ENCODE results near the gene ATP6V1F.

ATP6V1F gene, protein sequence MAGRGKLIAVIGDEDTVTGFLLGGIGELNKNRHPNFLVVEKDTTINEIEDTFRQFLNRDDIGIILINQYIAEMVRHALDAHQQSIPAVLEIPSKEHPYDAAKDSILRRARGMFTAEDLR

GRCh38 chr7:128862571-128863432 is at the start of gene ATP6V1F:
Gene ATP6V1F (plus strand): TSS chr7:128862856. CDS start chr7:128862905, 49 bp downstream.
- DNase-seq = peak; percentile 96

GRCh38 chr7:128814499-128814898 is 48.2 kb upstream of the ATP6V1F start:
- DNase-seq = peak; percentile 59

- peak; percentile 69 for DNase-seq
Measured at GRCh38 chr7:128815289-128815942, 47.2 kb upstream of the ATP6V1F start.

DNA sequence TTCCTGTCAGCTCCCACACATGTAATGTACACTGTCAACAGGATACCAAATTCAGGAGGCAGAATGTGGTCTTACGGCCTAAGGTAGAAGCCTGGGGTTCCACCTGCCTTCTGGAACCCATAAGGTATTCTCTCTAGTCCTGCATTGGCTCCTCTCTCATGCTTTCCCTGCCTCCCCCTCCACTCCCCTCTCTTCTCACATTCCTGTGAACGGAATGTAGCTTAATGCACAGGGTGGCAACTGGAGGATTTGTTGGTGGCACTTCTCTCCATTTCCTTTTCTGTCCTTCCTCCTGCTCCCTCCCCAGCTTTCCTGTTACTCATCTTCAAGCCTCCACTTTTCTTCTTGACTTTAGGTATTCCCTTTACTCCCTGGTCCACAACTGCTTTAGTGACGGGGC is 44.0 kb upstream of the ATP6V1F start:
- no peak for DNase-seq

DNA sequence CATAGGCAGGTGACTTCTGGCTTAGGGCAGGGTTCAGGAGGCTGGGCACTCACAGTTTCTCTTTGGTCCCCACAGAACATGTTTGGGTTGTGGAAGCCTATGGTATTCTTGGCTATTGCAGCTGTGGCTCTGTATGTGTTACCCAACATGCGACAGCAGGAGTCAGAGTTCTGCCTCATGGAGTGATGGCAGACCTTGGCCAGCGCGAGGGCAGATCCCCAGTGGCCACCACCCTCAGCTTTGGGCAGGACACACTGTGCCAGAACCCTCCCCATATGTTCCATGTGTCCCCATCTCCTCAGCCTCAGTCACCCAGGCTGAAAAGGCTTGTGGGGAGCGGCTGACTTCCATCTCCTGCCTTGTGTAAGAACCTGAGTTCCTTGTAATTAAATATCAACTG is 40.9 kb upstream of the ATP6V1F start:
- no peak for DNase-seq

DNA sequence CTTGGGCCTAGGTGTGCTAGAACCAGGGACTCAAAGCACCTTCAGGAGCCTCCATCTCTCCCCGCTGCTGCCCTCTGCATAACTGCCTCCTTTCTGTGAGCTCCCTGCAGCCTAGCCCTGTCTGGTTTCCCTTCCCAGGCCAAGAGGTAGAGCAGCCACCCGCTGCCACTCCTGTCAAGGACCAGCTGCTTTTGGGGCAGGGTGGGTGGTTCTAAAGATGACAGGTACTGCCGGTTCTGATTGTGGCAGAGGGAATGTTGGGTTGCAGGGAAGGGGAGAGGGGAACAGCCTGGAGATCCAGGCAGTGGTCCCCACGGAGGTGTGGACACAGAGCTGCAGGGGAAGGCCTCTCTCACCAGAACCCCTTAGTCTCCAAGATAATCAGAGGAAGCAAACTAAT is 36.1 kb upstream of the ATP6V1F start:
- no peak for DNase-seq

DNA sequence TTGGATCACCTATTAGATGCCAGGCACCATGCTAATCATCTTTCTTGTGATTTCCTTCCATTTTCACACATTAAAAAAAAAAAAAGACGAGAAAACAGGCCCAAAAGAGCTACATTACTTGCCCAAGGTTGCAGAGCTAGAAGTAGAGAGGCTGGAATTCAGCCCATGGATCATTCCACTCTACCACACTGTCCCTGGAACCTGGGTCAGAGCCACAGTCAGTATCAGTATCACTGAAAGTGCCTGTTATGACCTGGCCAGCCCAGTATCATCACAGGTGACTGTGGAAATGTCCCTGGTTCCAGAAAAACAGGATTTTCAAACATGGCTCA is 35.8 kb upstream of the ATP6V1F start:
- no peak for DNase-seq

- DNase-seq = no peak
Measured at GRCh38 chr7:128827248-128827958, 35.3 kb upstream of the ATP6V1F start.

- DNase-seq = no peak
Measured at GRCh38 chr7:128827971-128828711, 34.5 kb upstream of the ATP6V1F start.

- DNase-seq = no peak
Measured at GRCh38 chr7:128829391-128830166, 33.1 kb upstream of the ATP6V1F start.

DNA sequence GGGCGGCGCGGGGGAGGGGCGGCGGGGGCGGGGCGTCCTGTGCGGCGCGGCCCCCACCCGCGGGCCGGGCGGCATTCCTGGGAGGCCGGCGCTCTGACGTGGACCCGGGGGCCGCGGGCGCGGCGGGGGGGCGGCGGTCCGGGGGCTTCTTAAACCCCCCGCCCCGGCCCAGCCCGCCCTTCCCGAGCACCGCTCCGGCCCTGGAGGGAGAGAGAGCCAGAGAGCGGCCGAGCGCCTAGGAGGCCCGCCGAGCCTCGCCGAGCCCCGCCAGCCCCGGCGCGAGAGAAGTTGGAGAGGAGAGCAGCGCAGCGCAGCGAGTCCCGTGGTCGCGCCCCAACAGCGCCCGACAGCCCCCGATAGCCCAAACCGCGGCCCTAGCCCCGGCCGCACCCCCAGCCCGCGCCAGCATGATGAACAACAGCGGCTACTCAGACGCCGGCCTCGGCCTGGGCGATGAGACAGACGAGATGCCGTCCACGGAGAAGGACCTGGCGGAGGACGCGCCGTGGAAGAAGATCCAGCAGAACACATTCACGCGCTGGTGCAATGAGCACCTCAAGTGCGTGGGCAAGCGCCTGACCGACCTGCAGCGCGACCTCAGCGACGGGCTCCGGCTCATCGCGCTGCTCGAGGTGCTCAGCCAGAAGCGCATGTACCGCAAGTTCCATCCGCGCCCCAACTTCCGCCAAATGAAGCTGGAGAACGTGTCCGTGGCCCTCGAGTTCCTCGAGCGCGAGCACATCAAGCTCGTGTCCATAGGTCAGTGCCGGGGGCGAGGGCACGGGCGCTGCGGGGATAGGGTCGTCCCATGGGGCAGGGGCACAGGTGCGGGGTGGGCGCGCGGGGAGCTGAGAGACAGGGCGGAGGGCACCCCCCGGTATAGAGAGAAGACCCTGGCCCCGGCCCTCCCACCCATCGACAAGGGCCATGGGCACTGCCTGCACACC is 32.2 kb upstream of the ATP6V1F start, which contains the start of gene FLNC:
TSS of gene FLNC (plus strand) at position 176 of the 947 bp plus-strand sequence. CDS start at position 408, 232 bp downstream.
- DNase-seq = no peak

- no peak for DNase-seq
Measured at GRCh38 chr7:128831178-128831993, 31.3 kb upstream of the ATP6V1F start.

DNA sequence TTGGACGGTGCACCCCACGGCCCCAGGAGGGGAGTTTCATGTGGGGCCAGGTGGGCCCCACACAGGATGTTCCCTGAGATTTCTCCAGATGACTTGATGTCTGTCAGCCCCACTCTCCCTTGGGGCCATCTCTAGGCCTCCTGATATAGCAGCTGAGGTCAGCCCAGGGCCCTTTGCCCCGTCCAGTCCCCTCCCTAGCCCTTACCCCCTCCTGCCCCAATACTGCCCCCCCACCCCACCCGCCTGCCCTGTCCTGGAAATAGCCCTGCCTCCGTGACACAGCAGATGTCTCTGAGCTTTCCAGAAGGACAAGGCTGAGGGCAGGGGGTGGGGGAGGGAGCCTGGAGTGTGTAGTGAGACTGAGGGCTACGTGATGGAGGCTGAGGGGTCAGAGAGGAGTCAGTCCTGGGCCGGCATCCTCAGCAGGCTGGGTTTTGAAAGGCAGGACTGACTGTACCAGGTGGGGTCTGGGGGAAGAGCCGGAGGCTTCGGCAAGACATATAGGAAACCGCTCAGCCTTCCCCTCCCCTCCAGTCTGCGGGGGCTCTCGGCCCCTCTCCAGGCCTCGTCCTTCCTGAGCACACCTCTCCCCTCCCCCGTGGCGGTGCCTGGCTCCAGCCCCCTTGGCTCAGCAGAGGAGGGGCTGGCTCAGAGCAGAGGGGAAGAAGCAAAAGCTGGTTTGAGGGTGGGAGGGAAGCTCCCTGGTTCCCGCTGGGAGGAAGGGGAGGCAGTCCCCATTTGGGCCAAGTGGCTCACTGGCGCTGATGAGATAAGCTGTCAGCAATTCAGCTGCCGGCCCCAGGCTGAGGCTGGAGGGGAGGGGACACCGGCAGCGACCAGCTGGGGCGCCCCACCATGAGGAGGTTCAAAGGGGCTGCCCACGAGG is 30.4 kb upstream of the ATP6V1F start:
- DNase-seq = no peak

- no peak for DNase-seq
Measured at GRCh38 chr7:128832880-128833147, 29.8 kb upstream of the ATP6V1F start.

- peak; percentile 39 for DNase-seq
Measured at GRCh38 chr7:128833148-128833945, 29.3 kb upstream of the ATP6V1F start.

DNA sequence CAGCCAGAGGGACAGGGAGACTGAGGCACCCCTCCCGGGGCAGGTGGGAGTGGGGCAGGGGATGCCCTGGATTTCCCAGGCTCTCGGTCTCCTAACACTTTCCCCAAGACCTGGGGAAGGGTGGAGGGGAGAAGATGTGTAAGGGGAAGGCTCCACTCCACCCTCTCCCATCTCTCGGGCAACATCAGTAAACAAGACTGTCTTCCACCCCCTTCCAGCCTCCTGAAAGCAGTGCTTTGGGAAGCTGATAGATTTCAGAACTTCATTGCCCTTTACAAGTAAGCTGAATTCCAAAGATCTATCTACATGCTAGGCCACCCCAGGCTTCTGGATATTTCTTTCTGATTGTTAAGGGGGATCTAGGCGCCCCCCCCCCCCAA is 28.7 kb upstream of the ATP6V1F start:
- DNase-seq = no peak

GRCh38 chr7:128835231-128835751 is 27.4 kb upstream of the ATP6V1F start:
- DNase-seq = no peak
